WTC11 (cell line): Measurements from ENCODE around the gene ZNF550.

Experiments
- AR ChIP-seq: fragments of 250-450 bp; sonication (Bioruptor Pico); IDR thresholded peaks from 2 replicates; pipeline ENCODE4 v1.9.0; 2021; ENCODE audit warnings: mild to moderate bottlenecking
- ATF2 ChIP-seq: sonication (generic); formaldehyde crosslinking; IDR thresholded peaks from 2 replicates; pipeline ENCODE4 v1.8.1; 2022; ENCODE audit warnings: low read depth, missing genetic modification reagents, borderline replicate concordance
- CTCF ChIP-seq: fragments of 200-600 bp; IDR thresholded peaks from 2 replicates; pipeline ENCODE4 v1.8.0; 2022; ENCODE audit warnings: antibody characterized with exemption
- E2F4 ChIP-seq: sonication (generic); formaldehyde crosslinking; IDR thresholded peaks from 2 replicates; pipeline ENCODE4 v1.8.1; 2022; ENCODE audit warnings: low read depth, mild to moderate bottlenecking, moderate library complexity, missing genetic modification reagents, borderline replicate concordance
- E2F5 ChIP-seq: sonication (generic); formaldehyde crosslinking; IDR thresholded peaks from 2 replicates; pipeline ENCODE4 v1.8.1; 2022; ENCODE audit warnings: mild to moderate bottlenecking, moderate library complexity, missing genetic modification reagents
- EMX1 ChIP-seq: fragments of 250-450 bp; sonication (Bioruptor Pico); IDR thresholded peaks from 2 replicates; pipeline ENCODE4 v1.8.0; 2021; ENCODE audit warnings: mild to moderate bottlenecking
- FOXJ3 ChIP-seq: sonication (generic); formaldehyde crosslinking; IDR thresholded peaks from 2 replicates; pipeline ENCODE4 v1.9.0; 2021; ENCODE audit warnings: missing genetic modification reagents, mild to moderate bottlenecking, borderline replicate concordance
- NFYB ChIP-seq: sonication (generic); formaldehyde crosslinking; conservative IDR thresholded peaks from 2 replicates; pipeline ENCODE4 v1.8.0; 2022; ENCODE audit warnings: low read depth, missing genetic modification reagents
- TEAD4 ChIP-seq: sonication (generic); formaldehyde crosslinking; IDR thresholded peaks from 2 replicates; pipeline ENCODE4 v1.8.0; 2022; ENCODE audit warnings: mild to moderate bottlenecking, missing genetic modification reagents
- USF2 ChIP-seq: sonication (generic); formaldehyde crosslinking; IDR thresholded peaks from 2 replicates; pipeline ENCODE4 v1.8.1; 2023; ENCODE audit warnings: mild to moderate bottlenecking, missing genetic modification reagents, moderate library complexity
- ZNF396 ChIP-seq: fragments of 250-450 bp; sonication (Bioruptor Pico); IDR thresholded peaks from 2 replicates; pipeline ENCODE4 v1.8.0; 2021; ENCODE audit warnings: mild to moderate bottlenecking, moderate library complexity, borderline replicate concordance
- ZNF423 ChIP-seq: fragments of 250-450 bp; sonication (Bioruptor Pico); IDR thresholded peaks from 2 replicates; pipeline ENCODE4 v2.1.2; 2022; ENCODE audit warnings: mild to moderate bottlenecking, moderate library complexity

GRCh38 chr19:57511484-57511883, 48.2 kb downstream of the ZNF550 start:
- no peak for TF ChIP-seq CTCF
- no peak for TF ChIP-seq ZNF423 (CRISPR knock-in tag)
- TF ChIP-seq AR (CRISPR knock-in tag), result no peak
- no peak for TF ChIP-seq EMX1
- TF ChIP-seq USF2 (CRISPR knock-in tag), result no peak
- no peak for TF ChIP-seq NFYB (CRISPR knock-in tag)
- no peak for TF ChIP-seq E2F5 (CRISPR knock-in tag)
- TF ChIP-seq E2F4, result no peak
- TF ChIP-seq ATF2 (CRISPR knock-in tag), result no peak
- TF ChIP-seq TEAD4, result no peak
- TF ChIP-seq ZNF396 (CRISPR knock-in tag), result no peak
- no peak for TF ChIP-seq FOXJ3
